NCI-H82 treated with DMSO at 0.1 percent for 48 hours (cell line): Measurements from ENCODE around the gene DNAJC15.
A peak's percentile ranks its signal among the peaks of the same experiment; 100 is the strongest.

ENCODE experiments used
- DNase-seq: peaks from one replicate; lab custom pipeline; 2025; ENCODE audit not compliant: unreplicated experiment; lab: John Stamatoyannopoulos, UW

The DNAJC15 gene

DNA sequence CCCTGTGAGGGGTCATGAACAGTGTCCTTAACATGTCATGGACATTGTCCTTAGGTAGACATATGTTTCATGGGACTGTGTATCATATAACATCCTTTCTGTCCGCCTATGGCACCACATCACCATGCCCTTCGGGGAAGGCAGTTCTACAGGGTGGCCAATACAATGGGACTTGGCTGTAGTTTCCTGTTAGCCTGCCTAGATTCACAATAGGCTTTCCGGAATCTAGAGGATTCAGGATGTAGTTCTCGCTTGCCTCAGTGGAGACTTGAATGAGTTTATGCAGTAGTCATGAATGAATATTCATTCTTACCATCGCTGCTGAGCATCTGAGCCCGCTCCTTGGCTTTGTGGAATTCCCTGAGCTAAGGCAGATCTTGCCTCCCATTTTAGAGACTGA lies 100.5 kb downstream of the DNAJC15 start:
- DNase-seq = no peak

DNA sequence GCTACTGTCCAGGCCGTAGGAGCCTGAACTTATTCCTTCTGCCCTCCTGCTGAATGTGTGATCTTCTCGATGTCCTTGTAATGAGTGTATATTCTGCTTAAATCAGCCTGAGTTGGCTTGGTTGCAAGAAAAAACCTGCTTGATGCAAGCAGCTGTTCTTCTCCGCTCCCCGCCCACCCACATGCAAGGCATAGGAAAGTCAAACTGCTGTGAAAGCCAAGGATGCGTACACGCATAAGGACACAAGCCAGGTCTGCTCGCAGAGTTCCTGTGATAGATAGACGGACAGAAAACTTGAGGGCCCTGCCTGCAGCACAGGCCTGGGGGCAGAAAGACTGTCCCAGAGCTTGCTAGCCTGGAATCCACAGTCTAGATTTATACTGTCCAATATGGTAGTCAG lies 101.1 kb downstream of the DNAJC15 start:
- no peak for DNase-seq

DNA sequence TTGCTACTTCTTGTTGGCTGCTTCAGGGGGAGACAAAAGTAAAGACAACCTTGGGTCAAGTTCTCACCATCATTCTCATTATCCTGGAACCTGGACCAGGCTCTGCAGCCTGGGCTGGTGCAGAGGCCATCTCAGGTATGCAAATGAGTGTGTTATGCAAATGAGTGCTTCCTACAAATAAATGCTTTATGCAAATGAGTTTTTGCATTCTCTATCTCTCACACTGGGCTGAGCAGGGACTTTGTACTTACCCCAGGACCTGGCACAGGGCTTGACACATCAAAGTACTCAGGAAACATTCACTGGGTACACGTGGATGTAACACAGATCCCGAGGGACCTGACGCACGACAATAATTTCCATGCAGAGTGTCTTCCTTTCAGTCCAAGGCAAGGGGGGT lies 103.0 kb downstream of the DNAJC15 start:
- DNase-seq = no peak

DNA sequence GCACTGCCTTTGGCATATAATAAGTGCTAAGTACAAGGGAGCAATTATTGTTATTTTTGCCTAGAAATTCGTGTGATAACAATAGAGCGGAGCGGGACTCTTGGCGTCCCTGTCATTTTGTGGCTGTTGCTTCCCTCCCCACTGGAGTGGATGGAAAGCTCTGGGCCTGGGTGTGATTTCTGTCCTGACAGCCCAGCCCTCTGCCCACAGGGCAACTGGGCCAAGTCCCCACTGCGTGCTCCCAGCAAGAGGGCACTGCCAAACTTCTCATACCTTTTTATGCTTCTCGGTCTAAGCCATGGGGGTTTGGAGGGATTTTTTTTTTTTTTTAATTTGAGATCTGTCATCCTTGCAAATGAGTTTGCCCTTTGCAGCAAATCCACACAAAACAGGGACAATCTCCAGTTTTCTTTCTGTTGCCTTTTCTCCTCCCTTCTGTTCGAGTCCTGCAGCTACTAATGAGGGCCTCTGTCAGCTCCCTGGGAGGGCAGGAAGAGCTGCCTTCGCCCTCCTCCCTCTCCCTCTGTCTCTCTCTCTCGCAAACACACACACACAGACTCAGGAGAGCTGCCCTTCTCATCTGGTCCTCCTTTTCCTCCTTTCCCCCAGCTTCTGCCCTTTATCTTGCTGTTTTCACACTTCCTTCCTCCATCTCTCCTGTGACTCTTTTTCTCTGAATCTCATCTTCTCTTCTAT lies 103.9 kb downstream of the DNAJC15 start:
- no peak for DNase-seq

DNA sequence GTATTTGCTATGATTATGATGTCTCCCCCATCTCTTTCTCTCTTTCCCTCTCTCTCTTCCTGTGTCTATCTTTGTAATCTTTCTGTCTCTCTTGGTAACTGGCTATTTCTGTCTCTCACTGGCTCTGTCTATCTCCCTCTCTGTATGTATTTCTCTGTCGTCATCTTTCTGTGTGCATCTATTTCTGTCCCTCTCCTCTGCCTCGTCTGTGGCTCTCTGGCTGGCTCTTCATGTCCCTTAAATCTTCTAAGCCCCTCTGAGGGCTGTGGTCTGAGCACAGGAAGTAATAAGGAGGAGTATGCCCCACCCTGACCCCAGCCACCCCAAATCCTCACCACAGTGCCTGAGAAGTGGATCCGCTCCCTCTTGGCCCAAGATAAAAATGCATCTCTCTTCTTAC lies 104.4 kb downstream of the DNAJC15 start:
- DNase-seq = no peak

DNA sequence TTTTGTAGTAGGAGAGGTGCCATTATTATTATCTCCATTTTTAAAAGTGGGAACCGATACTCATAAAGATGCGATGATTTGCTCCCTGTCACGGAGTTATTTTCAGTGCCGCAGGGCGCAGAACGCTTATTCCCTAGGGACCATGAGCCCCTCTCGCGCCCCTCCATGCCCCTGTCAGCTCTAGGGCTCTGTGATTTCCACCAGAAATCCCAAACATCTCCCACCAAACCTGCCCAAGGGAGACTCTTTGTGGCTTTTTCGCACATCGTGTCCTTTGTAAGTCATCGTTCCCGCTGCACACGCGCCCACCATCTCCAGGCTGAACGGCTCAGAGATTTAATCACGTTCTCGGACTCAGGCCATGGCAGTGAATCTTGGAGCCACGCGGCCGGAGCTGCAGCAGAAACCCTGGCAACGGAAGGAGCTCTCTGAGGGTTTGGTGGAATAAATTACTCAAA lies 105.1 kb downstream of the DNAJC15 start:
- DNase-seq = no peak

DNA sequence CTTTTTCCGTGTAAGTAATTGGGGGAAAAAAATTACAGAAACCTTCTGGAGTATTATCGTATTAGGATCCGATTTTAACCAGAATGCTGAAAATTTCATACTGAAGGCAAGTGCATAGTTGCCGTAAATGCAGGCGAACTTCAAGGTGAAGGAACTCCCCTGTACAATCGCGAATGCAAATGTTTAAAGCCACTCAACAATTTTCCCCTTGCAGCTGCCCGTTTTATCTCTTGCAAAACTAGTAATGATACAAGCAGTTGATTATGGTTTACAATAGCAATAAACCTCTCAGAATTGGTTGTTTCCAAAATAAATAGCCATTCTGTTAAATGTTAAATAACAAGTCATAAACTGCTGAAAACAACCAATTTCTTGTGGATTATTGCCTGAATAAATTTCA lies 105.7 kb downstream of the DNAJC15 start:
- DNase-seq = no peak

DNA sequence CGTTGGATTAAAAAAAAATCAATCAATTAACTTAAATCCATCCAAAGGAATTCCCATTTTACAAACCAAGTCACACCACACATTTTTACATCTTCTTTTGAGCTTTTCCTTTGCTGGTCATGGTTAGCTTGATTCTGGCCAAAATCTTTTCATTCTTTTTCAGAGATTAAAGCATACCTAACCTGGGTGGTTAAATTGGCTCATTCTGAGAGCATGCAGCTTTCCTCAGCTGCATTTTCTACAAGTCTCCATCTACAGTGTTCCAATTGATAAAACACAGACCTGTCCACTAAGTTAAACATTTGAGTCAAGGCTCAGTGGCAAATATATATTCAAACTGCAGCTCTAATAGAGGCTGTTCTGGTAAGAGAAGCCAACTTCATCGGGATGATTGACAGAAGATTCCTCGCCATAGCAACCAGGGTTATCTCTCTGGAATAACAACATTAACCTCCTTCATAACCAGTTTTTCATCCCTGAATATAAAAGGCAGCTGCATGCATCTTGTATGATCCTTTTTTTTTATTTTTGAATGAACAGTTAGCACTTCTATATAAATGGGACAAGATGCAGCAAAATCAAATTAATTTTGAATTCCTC lies 106.2 kb downstream of the DNAJC15 start:
- DNase-seq = no peak

DNA sequence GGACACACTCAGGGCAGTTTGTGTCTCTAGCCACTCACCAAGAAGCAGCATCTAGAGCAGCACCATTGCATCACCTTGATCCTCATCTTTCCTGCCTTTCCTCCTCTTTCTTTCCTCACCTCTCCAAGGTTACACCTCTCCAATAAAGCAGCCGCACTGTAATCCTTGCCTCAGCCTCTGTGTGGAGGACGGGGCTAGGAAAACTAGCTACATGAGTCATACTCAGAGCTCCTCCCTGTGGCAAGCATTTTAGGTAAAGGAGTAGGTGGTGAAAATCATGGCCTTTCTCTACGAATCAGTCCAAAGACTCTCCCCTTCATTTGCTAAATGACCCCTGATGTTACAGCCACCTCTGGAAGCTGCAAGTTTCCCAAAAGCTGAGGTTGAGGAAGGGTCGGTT lies 108.9 kb downstream of the DNAJC15 start:
- peak; percentile 39 for DNase-seq

DNA sequence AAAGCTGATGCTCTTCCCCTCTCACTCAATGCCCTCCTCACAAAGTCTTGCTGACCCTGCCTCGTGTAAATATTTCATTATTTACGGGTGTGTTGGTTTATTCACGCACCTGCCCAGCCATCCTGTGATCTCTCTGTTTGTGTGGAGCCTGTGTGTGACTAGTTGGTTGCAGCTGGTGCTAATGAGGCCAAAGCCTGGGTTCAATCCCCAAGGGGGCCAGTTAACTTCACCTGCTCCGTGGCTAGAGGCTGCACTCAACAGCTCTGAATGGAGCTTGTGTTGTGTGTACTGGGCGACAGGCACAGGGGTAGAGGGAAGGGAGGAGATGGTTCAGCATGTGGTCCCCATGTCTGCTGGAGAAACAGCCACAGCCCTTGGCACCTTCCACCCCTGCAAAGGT lies 109.5 kb downstream of the DNAJC15 start:
- DNase-seq = no peak

DNA sequence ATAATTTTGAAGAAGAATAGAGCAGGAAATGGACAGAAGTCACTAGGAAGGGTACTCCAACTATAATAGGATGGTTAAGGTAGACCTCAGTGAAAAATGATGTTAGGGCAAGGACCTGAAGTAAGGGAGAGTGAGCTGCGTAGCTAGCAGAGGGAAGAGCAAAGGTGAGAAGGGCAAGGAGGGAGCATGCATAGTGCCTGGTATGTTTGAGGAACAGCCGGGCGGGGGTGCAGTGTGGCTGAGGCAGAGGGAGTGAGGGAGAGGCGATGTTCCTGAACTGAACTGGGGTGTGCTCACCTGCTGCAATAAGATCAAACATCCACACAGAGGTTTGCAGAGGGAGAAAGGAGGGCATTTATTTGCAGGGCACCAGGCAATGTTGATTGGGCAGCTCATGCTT lies 110.4 kb downstream of the DNAJC15 start:
- no peak for DNase-seq

DNA sequence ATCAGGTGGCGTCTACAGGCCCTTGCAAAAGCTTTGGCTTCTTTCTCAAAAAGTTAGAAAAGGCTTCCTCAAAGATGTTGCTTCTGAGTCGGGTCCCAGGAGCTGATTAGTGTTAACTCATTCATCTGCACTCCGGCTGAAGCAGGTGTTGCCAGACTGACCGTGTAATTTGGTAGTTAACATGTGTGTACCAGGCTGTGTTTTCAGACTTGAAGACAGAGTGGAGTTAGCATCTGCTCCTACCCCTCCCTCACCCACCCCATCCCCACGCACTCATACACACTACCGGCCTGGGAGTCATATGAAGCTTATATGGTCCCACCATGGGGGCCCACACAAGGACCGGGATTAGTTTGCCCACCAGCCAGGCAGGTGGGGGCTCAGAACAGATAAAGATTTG lies 111.5 kb downstream of the DNAJC15 start:
- DNase-seq = peak; percentile 15

DNA sequence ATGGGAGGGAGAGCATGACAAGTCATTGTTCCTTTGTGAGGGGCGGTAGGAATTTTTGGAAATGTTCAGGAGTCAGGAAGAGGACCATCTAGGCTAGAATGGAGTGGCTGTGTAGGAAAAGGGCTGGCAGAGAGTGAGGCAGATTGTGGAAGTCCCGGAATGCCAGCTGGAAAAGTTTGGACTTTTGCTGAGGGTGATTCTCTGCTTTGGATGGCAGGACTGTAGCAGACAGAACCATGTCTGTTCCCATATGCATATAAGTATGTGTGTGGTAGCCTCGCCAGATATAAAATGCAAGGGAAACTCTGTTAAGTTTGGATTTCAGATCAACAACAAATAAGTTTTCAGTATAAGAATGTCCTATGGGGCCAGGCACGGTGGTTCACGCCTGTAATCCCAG lies 112.1 kb downstream of the DNAJC15 start:
- no peak for DNase-seq

DNA sequence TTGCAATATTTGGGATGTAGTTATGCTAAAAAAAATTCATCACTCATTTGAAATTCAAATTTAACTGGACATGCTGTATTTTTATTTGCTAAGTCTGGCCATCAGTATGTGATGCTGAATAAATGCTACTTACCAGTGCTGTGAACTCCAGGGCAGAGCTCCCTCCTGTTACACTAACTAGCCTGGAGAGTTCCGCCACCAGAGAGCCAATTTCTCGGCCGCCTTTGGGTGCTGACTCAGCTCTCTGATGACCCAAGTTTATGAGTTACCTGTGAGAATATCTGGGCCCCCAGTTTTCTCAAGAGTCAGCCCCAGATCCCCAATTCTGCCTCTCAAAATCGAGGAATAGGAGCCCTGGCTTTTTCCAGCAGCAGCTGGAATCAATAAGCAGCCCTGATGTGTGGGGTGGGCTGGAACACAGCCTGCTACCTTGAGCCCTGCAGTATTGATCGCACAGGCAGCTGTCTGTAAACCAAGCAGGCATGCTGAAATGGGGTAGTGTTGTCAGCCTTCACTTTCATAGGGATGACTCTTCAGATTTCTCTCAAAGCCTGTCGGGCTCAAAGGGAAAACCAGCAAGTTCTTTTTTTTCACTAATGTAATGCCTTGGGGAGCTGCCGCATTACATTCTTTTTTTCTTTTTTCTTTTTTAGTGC lies 113.7 kb downstream of the DNAJC15 start:
- no peak for DNase-seq

DNA sequence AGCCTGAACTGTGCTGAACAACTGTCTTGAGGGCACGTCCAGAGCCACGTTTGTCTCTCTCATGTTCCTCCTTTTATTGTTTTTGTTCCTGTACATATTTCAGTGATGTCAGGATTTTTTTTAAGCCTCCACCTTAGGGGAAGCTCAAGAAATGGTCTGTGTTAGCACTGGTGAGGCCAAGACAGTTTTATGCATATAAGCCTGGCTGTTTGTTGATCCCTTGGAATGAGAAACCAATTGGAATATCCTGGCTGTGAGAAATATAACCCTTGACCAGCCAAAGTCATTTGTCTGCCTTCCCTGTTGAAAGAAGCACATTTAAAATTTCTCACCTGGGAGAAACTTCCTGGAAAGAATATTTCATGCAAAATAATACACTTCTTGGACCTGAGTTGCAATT lies 115.8 kb downstream of the DNAJC15 start:
- DNase-seq = no peak

DNA sequence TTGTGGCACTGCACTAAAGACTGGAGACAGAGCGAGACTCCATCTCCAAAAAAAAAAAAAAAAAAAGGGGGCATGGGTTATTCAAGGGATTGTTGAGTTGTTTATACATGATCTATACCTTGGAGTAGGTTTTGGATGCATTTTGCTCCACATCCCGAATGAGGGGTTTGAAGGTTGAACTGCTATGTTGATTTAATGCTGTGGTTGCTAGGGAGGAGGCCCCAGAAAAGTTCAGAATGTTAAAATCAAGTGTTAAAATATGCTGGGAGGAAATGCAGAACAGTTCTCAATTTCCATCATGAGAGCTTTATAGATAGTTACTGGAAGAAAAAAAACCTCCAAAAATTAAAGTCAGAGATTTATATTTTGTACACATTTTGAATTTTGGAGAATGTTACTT lies 116.5 kb downstream of the DNAJC15 start:
- DNase-seq = no peak

DNA sequence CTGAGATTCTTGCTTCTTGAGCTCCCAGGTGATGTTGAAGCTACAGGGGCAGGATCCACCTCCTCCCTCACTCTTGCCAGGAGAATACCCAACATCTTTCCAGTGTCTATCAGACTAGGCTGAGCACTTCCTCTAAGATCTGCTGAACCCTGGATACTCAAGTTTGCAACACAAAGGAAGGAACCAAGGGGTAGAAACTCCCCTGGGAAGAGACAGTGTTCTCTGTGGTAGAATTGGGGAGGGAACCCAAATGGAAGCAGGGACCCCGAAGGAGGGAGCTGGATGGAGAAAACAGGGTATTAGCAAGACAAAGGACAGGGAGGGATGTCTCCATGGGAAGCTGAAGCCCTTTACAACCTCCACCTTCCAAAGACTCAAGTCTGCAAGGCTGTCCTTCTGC lies 117.6 kb downstream of the DNAJC15 start:
- DNase-seq = no peak

DNA sequence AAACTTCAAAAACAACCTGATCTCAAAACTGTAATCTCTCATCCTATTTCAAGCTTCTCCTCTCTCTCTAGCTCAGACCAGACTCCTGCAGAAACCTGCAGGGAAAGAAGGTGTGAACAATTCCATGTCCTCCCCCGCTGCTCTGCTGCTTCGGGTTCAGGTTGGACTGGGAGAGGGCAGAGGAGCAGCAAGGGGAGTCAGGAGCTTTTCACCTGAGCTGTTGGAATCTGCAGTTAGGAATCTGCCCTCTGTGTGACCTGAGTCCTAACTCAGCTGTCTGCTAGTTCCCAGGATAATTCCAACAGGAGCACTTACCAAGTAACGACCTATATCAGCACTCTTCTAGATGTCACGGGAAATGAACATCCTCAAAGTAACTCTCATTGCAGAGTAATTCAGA lies 118.3 kb downstream of the DNAJC15 start:
- no peak for DNase-seq

DNA sequence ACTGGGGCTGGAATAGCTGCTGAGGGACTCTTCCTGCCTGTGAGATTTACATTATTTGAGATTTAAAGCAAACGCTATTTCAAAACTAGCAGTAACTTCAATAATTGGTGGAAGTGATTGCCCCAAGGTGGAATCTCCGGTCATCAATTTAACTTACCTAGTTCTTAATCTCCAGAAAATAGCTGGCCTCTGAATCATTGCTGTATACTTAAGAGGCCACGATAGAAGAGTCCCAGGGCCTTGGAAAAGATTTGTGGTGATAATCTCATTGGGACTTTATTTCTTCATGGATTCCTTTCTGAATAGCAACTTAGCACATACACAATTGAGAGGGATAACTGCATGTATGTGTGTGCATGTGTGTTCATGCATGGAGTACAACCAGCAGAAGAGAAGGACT lies 120.2 kb downstream of the DNAJC15 start:
- no peak for DNase-seq

DNA sequence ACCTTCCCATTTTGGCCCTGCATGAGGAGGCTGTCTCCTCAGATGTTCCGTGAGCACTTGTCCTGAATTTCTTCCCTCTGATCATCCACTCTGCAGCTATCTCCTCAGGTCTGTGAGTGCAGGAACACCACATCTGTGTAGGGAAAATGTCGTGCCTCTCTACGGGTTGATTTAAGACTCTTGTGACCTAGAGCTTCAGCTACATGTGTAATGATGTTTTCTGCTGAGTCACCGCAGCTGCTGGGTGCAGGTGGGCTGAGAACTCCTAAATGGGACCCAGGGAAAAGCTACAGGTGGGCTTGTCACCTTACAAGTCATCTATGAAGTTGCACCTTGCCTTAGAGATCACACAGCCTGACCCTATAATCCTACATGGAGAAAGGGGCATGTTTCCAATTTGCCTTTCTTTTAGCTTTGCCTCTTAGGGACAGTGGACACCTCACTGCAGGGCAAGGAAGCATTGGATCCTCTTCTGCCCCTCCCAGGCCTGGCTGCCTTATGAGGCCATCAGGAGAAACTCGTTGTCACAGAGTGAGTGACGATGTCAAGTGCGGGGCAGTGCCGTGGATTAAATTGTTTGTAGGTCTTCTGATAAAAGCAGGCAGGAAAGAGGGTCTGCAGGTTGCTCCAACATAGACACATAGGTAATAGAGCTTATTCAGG lies 122.3 kb downstream of the DNAJC15 start:
- no peak for DNase-seq

DNA sequence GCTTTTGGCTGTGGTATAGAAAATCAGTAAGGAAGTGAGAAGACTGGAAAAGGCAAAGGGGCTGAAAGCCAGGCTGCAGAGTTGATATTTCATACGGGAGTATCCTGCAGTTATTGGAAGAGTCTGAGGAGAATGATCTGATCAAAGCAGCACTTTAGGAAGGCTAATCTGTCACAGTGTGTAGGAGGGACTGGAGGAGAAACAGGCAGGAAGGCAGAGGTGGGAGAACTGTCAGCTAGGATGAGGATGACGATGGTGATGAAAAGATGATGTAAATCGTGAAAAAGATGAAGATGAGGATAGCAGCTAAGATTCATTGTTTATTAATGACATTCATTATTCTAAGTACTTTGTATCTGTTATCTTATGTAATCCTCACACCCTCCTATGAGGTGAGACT lies 123.0 kb downstream of the DNAJC15 start:
- DNase-seq = no peak
